GM19238 (cell line): Measurements from ENCODE around the gene ITGB3.
"Not testable (repeated sequence)": the region's sequence is repeated elsewhere in the genome, so short reads cannot be mapped to it uniquely, and the experiment has no call there.

Experiments used
- DNase-seq: peaks from one replicate; pipeline ENCODE4 v3.0.0; 2011; ENCODE audit warnings: low spot score; ENCODE audit not compliant: insufficient read length

Gene ITGB3

GRCh38 chr17:47243737-47244598, 9.7 kb upstream of the ITGB3 start:
- DNase-seq: no peak

- DNase-seq: no peak
These were observed 8.9 kb upstream of the ITGB3 start for GRCh38 chr17:47244697-47245096.

- no peak for DNase-seq
These were observed 7.5 kb upstream of the ITGB3 start for GRCh38 chr17:47246120-47246519.

GRCh38 chr17:47250855-47251254, 2.8 kb upstream of the ITGB3 start:
- no peak for DNase-seq

GRCh38 chr17:47251421-47251940, 2.1 kb upstream of the ITGB3 start:
- no peak for DNase-seq

GRCh38 chr17:47252209-47252608, 1.4 kb upstream of the ITGB3 start:
- DNase-seq: no peak

- DNase-seq: no peak
These were observed 688 bp upstream of the ITGB3 start for GRCh38 chr17:47252766-47253512.

GRCh38 chr17:47254403-47254943, 846 bp downstream of the ITGB3 start:
- DNase-seq: no peak

- DNase-seq: no peak
These were observed 4.2 kb downstream of the ITGB3 start for GRCh38 chr17:47257651-47258339.

GRCh38 chr17:47262586-47262985, 9.0 kb downstream of the ITGB3 start:
- DNase-seq: no peak

- no peak for DNase-seq
These were observed 10.5 kb downstream of the ITGB3 start for GRCh38 chr17:47264166-47264565.

GRCh38 chr17:47265983-47266541, 12.4 kb downstream of the ITGB3 start:
- DNase-seq: no peak

- DNase-seq: no peak
These were observed 13.2 kb downstream of the ITGB3 start for GRCh38 chr17:47266782-47267181.

- no peak for DNase-seq
These were observed 13.8 kb downstream of the ITGB3 start for GRCh38 chr17:47267354-47267828.

- DNase-seq: not testable (repeated sequence)
These were observed 15.3 kb downstream of the ITGB3 start for GRCh38 chr17:47268964-47269363.

GRCh38 chr17:47269561-47270280, 16.1 kb downstream of the ITGB3 start:
- DNase-seq: not testable (repeated sequence)

GRCh38 chr17:47270946-47271705, 17.5 kb downstream of the ITGB3 start:
- DNase-seq: no peak

- DNase-seq: no peak
These were observed 18.9 kb downstream of the ITGB3 start for GRCh38 chr17:47272491-47272890.

GRCh38 chr17:47273245-47273644, 19.6 kb downstream of the ITGB3 start:
- DNase-seq: no peak
